Retinal pigment epithelial cell (primary cell): ENCODE data around the gene CHODL.

Experiments
- DNase-seq: peaks from one replicate; pipeline ENCODE4 v3.0.0-alpha.2; 2010; ENCODE audit warnings: low read depth
- H3K4me3 ChIP-seq: 2 replicates; pipeline ENCODE4 v1.5.1; 2011; ENCODE audit warnings: mild to moderate bottlenecking, low read length, control low read depth, moderate library complexity
- TF ChIP-seq, protein P1 (sequence below): conservative IDR thresholded peaks from 2 replicates; pipeline ENCODE4 v1.5.1; 2011; ENCODE audit warnings: low read depth, low read length, control low read depth, inconsistent platforms

Gene CHODL

DNA sequence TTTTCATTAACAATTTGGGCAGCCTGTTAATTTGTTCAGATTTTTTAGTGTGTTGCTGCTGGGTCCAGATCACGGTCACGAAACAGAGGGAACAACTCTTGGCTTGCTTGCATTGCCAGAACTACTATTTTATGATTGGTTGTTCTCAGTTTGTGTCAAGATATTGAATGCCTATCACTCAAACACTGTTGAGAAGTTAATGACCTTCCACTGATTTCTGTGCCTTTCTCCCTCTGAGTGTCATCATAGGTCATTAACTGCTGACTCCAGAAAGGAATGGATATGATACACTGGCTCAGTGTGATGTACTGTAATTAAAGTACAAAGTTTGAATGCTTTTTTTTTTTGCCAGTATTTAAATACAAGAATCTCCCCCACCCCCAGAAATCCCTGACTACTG lies 9.2 kb downstream of the CHODL start:
- no peak overlapping the region for H3K4me3 ChIP-seq
- no peak for DNase-seq
- TF ChIP-seq, protein P1, sequence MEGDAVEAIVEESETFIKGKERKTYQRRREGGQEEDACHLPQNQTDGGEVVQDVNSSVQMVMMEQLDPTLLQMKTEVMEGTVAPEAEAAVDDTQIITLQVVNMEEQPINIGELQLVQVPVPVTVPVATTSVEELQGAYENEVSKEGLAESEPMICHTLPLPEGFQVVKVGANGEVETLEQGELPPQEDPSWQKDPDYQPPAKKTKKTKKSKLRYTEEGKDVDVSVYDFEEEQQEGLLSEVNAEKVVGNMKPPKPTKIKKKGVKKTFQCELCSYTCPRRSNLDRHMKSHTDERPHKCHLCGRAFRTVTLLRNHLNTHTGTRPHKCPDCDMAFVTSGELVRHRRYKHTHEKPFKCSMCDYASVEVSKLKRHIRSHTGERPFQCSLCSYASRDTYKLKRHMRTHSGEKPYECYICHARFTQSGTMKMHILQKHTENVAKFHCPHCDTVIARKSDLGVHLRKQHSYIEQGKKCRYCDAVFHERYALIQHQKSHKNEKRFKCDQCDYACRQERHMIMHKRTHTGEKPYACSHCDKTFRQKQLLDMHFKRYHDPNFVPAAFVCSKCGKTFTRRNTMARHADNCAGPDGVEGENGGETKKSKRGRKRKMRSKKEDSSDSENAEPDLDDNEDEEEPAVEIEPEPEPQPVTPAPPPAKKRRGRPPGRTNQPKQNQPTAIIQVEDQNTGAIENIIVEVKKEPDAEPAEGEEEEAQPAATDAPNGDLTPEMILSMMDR, result no peak

DNA sequence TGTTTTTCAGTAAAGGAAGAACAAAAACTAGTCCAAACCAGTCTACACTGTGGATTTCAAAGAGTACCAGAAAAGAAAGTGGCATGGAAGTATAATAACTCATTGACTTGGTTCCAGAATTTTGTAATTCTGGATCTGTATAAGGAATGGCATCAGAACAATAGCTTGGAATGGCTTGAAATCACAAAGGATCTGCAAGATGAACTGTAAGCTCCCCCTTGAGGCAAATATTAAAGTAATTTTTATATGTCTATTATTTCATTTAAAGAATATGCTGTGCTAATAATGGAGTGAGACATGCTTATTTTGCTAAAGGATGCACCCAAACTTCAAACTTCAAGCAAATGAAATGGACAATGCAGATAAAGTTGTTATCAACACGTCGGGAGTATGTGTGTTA lies 21.3 kb downstream of the CHODL start:
- no peak overlapping the region for H3K4me3 ChIP-seq
- no peak for DNase-seq
- TF ChIP-seq, protein P1, result no peak

DNA sequence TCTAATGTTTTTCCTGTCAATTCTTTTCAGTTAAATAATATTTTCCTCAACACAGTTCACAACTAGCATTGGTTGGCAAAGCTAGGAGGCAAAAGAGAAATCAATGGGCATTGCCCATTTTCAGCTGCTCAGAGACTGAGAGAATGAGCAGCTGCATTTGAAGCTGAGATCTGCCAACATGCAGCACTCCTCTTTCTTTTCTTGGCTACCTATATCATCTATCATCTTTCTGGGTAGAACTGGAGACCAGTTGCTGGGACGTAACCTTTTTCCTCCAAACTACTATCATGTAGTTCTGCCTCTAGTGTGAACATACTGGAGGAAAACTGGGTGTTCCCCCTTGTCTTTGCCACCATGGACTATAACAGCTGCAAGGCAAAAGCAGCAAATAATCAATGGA lies 22.9 kb downstream of the CHODL start:
- TF ChIP-seq, protein P1, result no peak
- H3K4me3 ChIP-seq, result no peak overlapping the region
- DNase-seq, result no peak

DNA sequence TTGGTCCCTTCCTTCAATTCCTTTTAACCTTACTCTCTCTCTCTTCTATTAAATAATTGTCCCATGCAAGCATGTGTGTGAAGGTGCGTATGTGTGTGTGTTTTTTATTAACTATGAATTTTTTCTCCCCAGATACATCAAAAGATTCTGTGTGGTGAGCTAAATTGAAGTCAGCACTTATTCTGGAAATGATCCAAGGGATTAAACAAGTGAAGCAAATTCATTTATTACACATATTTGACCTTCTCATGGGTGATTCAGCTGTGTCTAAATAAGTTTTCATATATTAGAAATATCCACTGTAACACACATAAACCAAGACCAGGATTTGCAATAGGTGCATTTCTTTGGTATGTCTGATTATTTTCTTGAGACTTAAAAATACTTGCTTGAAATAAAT lies 24.3 kb downstream of the CHODL start:
- peak; percentile 75 for DNase-seq
- no peak overlapping the region for H3K4me3 ChIP-seq
- TF ChIP-seq, protein P1, result no peak

DNA sequence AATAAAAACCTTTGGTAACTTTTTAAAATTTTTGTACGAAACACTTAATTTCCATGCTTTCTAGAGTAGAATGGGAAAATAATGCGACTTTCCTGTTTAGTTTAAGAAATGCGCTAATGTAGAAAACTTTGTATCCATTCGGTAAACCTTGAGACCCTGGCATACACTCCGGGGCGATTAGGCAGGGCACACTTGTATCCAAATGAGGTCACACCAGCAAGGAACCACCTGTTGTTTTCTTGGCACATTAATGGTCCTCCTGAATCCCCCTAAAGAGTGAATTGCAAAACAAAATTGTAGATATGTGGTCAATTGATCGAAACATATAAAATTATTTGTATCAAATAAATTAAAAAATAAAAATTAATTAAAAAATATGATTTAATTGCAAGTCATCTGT lies 25.2 kb downstream of the CHODL start:
- no peak for DNase-seq
- no peak overlapping the region for H3K4me3 ChIP-seq
- TF ChIP-seq, protein P1, result no peak

DNA sequence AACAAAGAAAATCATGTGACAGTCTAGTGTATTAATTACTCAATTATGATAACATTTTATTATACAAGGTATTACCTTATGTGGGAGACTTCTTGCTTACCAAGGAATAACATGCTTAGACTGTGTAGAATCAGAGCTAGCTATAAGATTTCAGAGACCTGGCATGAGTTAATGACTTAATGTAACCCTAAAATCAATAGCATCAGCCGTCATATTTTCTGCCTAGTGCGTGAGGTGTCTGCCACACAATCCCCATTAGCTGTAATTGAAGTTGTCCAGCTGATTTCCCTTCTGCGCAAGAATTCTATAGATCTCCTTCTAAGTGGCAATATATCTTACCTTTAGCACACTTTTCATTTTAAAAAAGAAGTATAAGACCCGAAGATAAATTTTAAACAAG lies 28.8 kb downstream of the CHODL start:
- TF ChIP-seq, protein P1, result no peak
- H3K4me3 ChIP-seq, result no peak overlapping the region
- DNase-seq, result no peak

DNA sequence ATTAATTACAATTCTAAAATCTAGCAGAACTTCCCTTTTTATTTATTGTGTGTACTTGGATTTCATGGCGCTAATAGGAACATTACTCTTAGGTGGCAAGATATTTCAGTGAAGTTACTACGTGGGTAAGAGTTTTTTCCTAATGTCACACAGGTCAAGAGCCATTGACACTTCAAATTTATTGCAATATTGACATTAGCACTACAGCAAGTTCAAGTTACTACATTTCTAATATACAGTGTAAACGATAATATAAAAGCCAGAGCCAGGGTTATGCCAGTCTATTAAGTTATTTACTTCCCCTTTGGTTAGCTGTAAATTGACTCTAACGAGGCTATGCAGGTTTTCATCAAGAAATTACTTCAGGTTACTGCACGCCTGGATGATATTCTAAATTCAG lies 29.7 kb downstream of the CHODL start:
- H3K4me3 ChIP-seq, result no peak overlapping the region
- TF ChIP-seq, protein P1, result no peak
- no peak for DNase-seq
